Hippocampal formation (tissue), 2 donors: ENCODE data around the gene NDUFAF8.
A peak's percentile ranks its signal among the peaks of the same experiment; 100 is the strongest.

Experiments
- DNase-seq, 2 donors: peaks; one replicate each; lab custom pipeline; 2025; lab: John Stamatoyannopoulos, UW

NDUFAF8 gene

DNA sequence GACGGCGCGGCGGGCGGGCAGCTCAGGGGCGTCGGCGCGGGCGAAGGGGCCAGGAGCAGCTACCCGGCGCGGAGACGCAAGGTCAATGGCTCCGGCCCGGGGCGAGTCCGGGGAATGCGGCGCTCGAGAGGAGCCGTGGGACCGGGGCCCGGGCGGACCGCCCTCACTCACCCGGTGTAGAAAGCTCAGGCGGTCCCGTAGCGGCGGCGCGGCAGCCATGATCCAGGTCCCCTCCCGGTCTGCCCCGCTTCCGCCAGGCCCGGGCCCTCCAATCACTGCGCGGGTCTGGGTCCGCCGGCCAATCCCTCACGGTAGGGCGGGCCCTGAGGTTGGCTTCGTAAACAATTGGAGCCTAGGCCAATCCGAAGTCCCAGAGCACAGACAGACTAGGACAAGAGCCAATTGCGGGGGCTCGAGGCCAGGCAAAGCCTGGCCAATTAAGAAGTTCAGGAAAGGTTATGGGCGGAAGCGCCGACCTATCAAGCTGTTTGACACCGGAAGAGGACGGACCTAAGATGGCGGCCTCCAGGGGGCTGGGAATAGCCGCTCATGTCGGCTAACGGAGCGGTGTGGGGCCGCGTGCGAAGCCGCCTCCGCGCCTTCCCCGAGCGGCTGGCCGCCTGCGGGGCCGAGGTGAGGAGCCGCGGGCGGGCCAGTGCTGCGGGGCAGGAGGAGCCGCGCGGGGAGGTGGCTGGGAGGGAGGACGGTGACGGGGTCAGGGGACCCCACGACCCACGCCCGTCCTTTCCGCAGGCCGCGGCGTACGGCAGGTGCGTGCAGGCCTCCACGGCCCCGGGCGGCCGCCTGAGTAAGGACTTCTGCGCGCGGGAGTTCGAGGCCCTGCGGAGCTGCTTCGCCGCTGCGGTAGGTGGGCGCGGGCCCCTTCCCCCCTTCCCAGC, at the start of gene NDUFAF8, which contains the start of gene TEPSIN:
Gene NDUFAF8, plus strand, starts transcription at position 504 of the 899 bp plus-strand sequence. Its CDS starts 46 bp downstream, at position 550.
Gene TEPSIN, minus strand, starts transcription at position 241 of the 899 bp plus-strand sequence. Its CDS starts 22 bp downstream, at position 219.
- DNase-seq = peak; percentile 99 to 100

GRCh38 chr17:81189670-81190530, 49.2 kb upstream of the NDUFAF8 start:
- no peak for DNase-seq

GRCh38 chr17:81190591-81190990, 48.5 kb upstream of the NDUFAF8 start:
- DNase-seq = no peak

- DNase-seq = no peak
Measured at GRCh38 chr17:81191116-81191515, 48.0 kb upstream of the NDUFAF8 start.

DNA sequence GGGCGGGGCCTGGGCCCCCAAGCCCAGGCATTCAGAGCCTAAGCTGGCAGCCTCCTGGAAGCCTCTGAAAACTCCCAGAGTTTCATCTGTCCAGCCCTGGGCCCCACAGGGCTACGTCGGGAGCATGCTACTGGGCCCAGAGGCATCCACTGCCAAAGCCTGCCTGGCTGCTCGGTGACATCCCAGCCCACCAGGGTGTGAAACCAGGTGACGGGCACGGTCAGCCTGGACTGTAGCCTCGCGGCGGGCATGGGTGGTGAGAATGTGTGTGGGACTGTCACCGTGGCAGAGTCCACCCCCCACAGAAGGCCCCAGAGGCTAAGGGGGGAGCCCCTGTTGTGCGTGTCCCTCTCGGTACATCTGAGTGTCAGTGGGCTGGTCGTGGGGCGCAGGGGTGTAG, 47.5 kb upstream of the NDUFAF8 start:
- DNase-seq = no peak

DNA sequence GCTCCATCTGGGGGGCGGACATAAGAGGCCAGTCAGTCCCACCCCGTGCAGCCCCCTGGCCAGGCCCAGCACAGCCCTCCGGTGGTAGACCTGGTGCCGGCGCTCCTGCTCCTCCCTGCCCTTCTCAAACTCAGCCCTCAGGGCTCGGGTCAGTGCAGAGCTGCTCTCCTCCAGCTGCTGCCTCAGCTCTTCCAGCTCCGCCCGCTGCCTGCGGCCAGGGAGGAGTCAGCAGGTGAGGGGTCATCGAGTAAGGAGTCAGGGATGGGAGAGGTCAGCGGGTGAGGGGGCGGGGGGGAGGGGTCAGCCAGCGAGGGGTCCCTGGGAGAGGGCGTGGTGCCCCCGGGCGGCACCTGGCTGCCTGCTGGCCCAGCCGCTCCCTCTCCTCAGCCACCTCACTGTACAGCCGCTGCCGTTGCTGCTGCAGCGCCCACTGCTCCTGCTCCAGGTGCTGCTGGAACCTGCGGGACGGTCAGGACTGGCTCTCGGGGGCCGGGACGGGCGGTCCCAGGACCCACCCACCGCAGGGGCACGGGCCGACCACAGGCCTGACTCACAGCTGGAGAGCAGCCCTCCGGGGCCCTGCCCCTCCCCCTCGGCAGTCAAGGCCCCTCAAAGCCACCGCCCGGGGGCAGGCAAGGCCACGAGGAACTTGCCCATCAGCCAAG, 46.6 kb upstream of the NDUFAF8 start:
- DNase-seq = no peak

DNA sequence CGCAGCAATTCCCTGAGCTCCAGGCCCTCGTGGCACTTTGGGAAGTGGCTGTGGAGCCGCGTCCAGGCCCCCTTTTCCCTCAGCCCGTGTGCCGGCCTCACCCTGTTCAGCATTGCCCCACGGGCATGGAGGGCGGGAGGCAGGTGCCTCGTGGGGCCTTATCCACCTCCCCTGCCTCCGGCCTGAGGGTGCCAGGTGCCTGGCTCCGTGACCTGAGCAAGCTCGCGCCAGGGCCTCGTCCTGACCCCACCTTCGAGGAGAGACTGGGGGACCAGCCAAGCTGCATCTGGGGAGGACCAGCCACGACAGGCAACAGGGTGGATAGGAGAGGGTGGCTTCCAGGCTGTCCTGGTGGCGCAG, 46.1 kb upstream of the NDUFAF8 start:
- DNase-seq = no peak

DNA sequence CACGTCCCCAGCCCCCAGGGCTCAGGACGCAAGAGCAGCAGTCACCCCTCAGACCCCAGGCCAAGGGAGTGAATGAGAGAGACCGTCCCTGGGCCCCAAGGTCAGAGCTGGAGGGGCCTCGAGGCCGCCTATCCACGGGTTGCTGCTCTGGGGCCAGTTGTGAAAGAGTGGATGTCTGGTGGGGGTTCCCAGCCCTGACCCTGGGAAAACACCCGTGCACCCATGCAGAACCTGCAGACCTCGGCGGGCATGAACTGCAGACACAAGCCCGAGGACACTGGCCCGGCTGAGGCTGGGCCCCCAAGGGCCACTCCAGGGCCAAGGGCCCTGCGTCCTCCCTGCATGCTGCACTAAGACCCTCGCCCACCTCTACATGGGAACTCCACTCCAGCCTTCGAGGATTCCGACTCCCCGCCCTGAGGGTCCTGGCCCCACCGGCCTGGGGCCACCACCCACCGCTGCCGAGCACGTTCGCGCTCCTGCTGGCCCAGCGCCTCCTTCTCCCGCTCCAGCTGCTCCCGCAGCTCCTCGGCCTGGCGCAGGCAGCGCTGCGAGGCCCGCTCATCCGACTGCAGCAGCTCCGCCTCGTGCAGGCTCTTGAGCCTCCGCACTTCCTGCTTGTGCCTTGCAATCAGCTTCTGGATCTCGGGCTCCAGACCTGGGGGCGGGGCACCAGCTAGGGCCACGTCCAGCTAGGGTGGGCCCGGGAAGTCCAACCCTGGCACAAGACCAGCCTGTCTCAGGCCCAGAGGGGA, 45.5 kb upstream of the NDUFAF8 start:
- DNase-seq = no peak

DNA sequence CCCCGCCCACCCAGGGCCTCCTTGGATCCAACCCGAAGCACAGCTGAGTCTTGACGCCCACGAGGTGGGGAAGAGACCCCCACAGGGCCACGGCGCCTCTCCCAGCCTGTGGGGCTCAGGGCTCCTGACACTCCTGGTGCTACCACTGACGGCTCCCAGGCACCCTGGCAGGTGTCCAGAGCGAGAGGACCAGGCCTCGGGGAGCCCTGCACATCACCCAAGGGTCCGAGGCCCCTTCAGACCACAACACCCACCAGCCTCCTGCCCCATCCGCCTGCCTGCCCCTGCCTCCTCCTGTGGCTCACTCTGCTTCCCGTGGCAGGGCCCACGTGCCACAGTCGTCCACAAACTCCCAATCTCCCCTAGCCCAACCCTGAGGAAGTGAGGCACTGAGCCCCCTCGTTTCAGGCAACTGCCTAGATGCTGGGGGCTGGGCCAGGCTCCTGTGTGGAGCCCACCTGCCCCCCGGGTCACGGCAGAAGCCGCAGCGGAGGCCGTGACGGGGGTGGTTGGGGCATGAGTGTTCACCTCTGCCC, 44.8 kb upstream of the NDUFAF8 start:
- no peak for DNase-seq

DNA sequence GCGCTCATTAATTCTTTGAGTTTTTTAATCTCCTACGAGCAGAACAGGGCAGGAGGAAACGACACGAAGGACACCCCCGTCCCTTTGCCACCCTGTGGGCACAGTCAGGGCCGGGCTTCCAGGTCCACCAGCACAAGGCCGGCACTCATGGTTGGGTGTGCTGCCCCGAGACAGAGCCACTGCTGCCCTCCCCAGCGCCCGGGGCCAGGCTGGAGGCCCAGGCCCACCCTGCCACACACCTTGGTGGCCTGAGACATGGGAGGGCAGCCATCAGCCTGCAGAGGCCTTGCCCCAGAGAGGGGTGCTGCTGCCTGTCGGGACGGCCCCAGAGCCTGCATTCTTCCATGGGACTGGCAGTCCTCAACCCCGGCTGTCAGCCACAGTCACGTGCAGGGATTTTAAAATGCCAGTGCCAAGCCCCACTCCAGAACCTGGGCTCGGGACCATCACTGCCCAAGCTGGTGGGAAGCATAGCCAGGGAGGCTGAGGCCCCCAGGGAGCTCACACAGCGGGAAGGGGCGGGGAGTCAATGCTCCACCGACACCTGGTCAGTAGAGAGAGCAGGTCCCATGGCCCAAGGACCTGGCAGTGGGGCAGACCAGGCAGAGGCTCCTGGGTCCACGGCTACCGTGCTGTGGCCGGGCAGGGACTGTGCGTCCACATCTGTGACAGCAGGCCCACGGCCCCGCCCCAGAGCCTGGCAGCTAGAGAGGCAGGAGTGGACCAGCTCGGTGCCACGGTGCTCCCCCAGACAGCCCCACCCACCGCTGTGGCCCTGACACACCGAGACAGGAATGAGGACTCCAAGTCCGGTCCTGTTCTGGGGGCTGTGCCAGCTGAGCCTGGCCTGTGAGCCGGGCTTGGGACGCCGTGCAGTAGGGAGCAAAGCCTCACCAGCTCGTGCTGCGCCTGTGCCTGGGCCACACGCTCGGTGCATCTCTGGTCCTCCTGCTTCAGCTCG, 43.9 kb upstream of the NDUFAF8 start:
- DNase-seq = no peak

GRCh38 chr17:81195941-81196495, 43.1 kb upstream of the NDUFAF8 start:
- no peak for DNase-seq

GRCh38 chr17:81196505-81197408, 42.4 kb upstream of the NDUFAF8 start:
- no peak for DNase-seq

DNA sequence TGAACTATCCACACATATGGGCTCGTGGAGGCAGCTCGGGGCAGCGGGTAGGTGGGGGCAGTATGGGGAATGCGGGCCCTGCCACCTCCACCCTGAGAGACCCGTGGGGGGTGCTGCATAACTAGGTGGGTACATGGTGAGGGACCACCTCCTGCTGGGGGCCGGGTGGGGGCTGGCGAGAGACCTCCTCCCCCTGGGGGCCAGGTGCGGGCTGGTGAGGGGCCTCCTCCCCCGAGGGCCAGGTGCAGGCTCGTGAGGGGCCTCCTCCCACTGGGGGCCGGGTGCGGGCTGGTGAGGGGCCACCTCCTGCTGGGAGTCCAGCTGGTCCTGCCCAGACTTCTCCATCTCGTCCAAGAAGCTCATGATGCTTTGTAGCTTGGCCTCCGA, 41.7 kb upstream of the NDUFAF8 start:
- no peak for DNase-seq

DNA sequence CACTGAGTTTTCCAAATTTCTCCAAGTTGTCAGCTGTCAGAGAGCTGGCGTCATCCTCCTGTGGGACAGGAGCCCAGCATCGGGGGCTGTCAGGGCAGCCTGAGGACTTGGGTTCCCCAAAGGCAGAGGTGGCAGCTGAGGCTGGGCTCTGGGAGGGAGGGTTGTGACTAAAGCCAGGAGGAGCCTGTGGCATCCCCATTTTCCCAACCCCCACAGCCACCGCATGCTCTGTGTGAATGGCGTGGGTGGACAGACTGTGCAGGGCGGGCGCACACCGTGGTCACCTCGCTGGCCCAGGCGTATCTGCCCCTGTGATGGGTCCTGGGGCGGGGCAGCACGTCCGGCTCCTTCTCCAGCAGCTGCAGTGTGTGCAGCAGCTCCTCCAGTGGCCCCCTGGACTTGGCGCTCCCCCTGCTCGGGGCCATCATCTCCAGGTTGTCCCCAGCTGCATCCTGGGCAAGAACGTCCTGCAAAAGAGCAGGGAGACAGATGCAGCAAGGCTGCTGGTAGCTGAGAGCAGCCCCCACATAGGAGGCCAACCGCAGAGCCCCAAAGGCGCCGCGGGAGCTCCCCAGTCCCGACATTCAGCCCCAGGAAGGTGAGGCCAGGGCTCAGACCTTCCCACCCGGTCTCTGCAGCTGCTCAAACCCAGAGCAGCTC, 41.2 kb upstream of the NDUFAF8 start:
- DNase-seq = no peak

DNA sequence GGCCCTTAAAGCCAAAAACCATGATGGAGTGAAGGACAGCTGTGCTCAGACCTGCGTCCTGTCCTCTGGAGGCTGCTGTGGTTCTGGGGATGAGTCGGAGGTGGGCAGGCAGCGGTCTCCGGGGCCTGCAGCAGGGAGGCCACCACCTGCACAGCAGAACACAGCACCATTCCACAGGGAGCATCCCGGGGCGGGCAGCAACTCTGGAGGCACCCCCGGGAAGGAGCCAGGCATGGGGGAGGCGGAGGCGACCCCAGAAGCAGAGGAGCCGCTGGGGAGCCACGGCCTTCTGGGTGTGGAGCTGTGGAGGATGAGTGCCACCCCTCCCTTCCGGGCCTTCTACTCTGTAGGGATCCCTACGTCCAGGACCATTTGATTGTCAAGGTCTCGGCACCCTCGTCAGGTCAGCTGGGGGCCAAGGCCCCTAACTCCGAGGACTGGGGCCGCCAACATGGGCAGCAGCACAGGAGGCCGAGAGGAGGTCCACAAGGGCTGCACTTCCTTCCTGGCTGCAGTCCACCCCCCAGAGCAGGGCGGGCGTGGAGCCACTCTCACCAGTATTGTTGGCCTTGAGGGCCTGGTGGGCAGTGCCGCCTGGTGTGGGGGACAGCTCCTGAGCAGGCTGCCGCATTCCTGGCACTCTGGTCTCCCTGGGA, 40.2 kb upstream of the NDUFAF8 start:
- DNase-seq = no peak

DNA sequence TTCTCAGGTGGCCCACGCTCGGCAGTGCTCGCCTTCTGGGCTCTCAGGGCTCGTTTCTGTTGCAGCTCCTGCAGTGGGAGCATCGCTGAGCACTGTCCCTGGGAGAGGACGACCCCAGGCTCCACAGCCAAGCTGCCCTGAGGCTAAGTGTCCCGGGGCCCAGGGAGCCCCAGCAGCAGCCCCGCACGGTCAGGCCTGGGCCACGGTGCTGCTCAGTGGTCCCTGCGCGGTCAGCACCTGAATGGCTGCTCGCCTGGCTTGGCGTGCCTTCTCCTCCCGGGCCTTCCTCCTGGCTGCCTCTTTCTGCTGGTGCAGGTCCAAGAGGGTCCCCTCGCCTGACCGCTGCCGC, 39.7 kb upstream of the NDUFAF8 start:
- no peak for DNase-seq

DNA sequence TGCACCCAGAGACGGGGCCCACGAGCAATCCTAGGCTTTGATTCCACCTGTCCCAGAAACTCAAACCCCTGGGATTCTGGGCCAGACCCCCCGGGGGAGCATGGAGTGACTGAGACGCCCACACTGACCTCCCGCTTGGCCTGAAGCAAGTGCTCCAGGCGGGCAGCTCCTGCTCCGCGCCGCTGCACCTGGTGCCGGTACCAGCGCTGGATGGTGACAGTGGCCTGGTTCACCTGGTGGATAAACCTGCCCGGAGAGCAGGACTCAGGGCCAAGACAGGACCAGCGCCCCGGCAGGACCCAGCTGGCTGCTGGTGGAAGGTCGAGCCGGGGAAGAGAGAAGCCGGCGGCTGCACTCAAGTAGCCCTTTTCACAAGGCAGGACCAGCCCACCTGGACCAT, 38.9 kb upstream of the NDUFAF8 start:
- no peak for DNase-seq
